ENCODE results near the gene KPNB1. TPM values are rescaled to one million over a fixed set of nuclear protein-coding genes. Genes with fewer than 3 reads are reported as not detected.

The KPNB1 gene
- total RNA-seq, 2 donors from 2014 or later, result 91.4 to 102 TPM

GRCh38 chr17:47611372-47612350 lies 38.1 kb upstream of the KPNB1 start:
- H3K27ac ChIP-seq, result no peak overlapping the region
- DNase-seq (ENCODE audit: low spot score), result no peak

GRCh38 chr17:47615766-47616424 lies 33.8 kb upstream of the KPNB1 start:
- no peak overlapping the region for H3K27ac ChIP-seq
- DNase-seq (ENCODE audit: low spot score), result no peak
- peak; percentile 52 to 78 for TF ChIP-seq CTCF (IDR thresholded peaks at IDR 0.05)
- H3K27me3 ChIP-seq, result no peaks in the 10 kb centered on the region
- no peak overlapping the region for H3K4me3 ChIP-seq
- peaks cover 62% of the 10 kb centered on the region for H3K36me3 ChIP-seq
- H3K9me3 ChIP-seq, result no peaks in the 10 kb centered on the region
- H3K4me1 ChIP-seq, result peaks cover 0 to 5% of the 10 kb centered on the region in 2 donors

More at GRCh38 chr17:47611372-47612350, 38.1 kb upstream of the KPNB1 start:
- Histone ChIP-seq H3K4me1 (no peaks in the 10 kb centered on the region), H3K27me3 (no peaks in the 10 kb centered on the region), H3K36me3 (peaks cover 55% of the 10 kb centered on the region), H3K4me3 (no peak overlapping the region), H3K9me3 (no peaks in the 10 kb centered on the region)
- TF ChIP-seq CTCF (IDR thresholded peaks at IDR 0.05), result no peak

- Histone ChIP-seq H3K36me3 (peaks cover 46% of the 10 kb centered on the region), H3K4me3 (no peak overlapping the region), H3K4me1 (peaks cover 0 to 23% of the 10 kb centered on the region in 2 donors), H3K9me3 (no peaks in the 10 kb centered on the region), H3K27ac (peak overlapping the region in 1 of 2 donors; percentile 15), H3K27me3 (no peaks in the 10 kb centered on the region)
- no peak for DNase-seq (ENCODE audit: low spot score)
- peak in 1 of 2 donors; percentile 29 for TF ChIP-seq CTCF (IDR thresholded peaks at IDR 0.05)
These were observed 31.3 kb upstream of the KPNB1 start for GRCh38 chr17:47618410-47618809.

- Histone ChIP-seq H3K27ac (peak overlapping the region in 1 of 2 donors; percentile 46), H3K27me3 (no peaks in the 10 kb centered on the region), H3K4me1 (peaks cover 0 to 23% of the 10 kb centered on the region in 2 donors), H3K4me3 (no peak overlapping the region), H3K9me3 (no peaks in the 10 kb centered on the region), H3K36me3 (peaks cover 26% of the 10 kb centered on the region)
- no peak for DNase-seq (ENCODE audit: low spot score)
- no peak for TF ChIP-seq CTCF (IDR thresholded peaks at IDR 0.05)
These were observed 29.0 kb upstream of the KPNB1 start for GRCh38 chr17:47620503-47621245.

- TF ChIP-seq CTCF (IDR thresholded peaks at IDR 0.05), result peak in 1 of 2 donors; percentile 10
- no peak for DNase-seq (ENCODE audit: low spot score)
- Histone ChIP-seq H3K4me3 (no peak overlapping the region), H3K4me1 (peaks cover 0 to 23% of the 10 kb centered on the region in 2 donors), H3K36me3 (peaks cover 26% of the 10 kb centered on the region), H3K27me3 (no peaks in the 10 kb centered on the region), H3K27ac (peak overlapping the region in 1 of 2 donors; percentile 46), H3K9me3 (no peaks in the 10 kb centered on the region)
These were observed 28.2 kb upstream of the KPNB1 start for GRCh38 chr17:47621293-47622179.

Measured in right atrium auricular region (tissue), 2 donors.